GM12873 (cell line): ENCODE measurements around the gene TCEA3.

ENCODE experiments used
- CTCF ChIP-seq: IDR thresholded peaks from 2 replicates; pipeline ENCODE4 v1.5.1; 2012; ENCODE audit warnings: low read depth, mild to moderate bottlenecking, moderate library complexity, low read length, control low read depth; ENCODE audit not compliant: insufficient read depth; ENCODE audit errors: missing control alignments

Gene TCEA3

DNA sequence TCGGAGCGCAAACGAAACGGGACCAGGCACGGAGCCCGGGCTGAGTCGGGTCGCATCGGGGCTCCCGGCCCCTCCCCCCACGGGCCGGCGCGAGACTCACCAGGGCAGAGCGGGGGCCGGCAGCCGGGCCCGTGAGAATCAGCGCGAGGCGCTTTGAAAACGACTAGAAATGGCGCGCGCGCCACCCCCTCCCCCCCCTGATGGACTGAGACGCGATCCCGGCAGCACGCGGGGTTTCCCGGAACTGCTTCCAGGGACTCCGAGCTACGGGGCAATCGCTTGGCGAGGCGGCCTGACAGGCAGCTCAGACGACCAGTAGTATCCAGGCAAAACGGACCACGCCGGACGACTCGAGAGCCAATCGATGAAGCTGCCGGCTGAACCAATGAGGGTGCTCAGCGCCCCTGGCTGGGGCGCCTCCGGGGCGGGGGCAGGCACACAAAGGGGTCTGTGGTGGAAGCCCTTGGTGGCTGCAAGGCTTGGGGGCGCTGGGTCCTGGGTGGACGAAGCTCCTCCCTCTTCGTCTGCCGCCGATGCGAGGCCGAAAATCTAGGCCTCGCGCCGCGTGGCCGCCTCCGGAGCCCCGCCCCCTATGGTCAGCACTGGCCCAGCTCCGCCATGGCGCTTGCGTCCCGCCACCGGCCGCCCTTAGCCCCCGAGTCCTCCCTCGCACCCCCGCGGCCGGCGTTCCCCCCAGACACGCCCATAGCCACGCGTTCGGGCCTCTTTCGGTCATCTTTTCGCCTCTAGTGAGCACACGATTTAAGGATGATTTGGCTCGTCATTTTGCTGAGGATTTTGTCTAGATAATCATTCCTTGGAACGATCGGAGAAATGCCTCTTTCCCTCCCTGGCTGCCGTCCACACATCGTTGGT is 80.2 kb downstream of the TCEA3 start, which contains the start of gene HNRNPR:
Gene HNRNPR, minus strand, starts transcription at position 174 of the 876 bp plus-strand sequence. CDS start 3,276 bp downstream, outside the sequence.
- TF ChIP-seq CTCF: no peak

GRCh38 chr1:23343221-23344110 is 81.1 kb downstream of the TCEA3 start:
- TF ChIP-seq CTCF: no peak

- no peak for TF ChIP-seq CTCF
Observed at GRCh38 chr1:23341931-23342692, 82.4 kb downstream of the TCEA3 start.

DNA sequence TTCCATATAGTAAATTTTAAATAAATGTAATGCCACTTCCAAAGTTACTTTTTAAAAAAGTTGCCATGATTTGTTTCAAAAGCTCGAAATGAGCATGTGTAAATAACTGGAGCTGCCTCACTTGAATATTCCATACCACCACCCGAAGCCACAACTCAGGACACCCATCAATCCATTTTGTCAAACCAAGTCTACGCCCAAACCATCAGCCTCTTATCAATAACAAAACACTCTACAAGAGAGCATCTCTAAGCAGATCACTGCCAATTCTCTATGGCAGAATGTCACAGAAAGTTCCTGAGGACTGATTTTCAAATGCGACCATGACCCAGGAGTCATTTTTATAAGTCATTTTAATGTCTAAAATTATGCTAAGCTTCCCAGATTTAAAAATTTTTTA is 84.9 kb downstream of the TCEA3 start:
- no peak for TF ChIP-seq CTCF

- no peak for TF ChIP-seq CTCF
Observed at GRCh38 chr1:23337869-23338268, 86.7 kb downstream of the TCEA3 start.

GRCh38 chr1:23331713-23332112 is 92.8 kb downstream of the TCEA3 start:
- no peak for TF ChIP-seq CTCF
